ENCODE data around the gene ACTR3C.
"Not testable (repeated sequence)": the region's sequence is repeated elsewhere in the genome, so short reads cannot be mapped to it uniquely, and the experiment has no call there.

Gene ACTR3C

GRCh38 chr7:150242935-150243334, 80.4 kb downstream of the ACTR3C start:
- H3K14ac ChIP-seq (ENCODE audit: low read length in 2 of 2); H3K27ac ChIP-seq (ENCODE audit: low read length, poor library complexity, severe bottlenecking); H2BK15ac ChIP-seq (ENCODE audit: low read depth, poor library complexity, severe bottlenecking); H3K4me2 ChIP-seq (ENCODE audit: low read length, poor library complexity, severe bottlenecking); H2BK5ac ChIP-seq (ENCODE audit: low read depth, low read length, poor library complexity, severe bottlenecking); H3K9ac ChIP-seq (ENCODE audit: low read length); H3K4ac ChIP-seq (ENCODE audit: low read depth in 1 of 2, low read length in 2 of 2); H2BK120ac ChIP-seq (ENCODE audit: low read depth, low read length); H3K79me1 ChIP-seq (replicated peaks; ENCODE audit: low read length, poor library complexity, severe bottlenecking); H3K27me3 ChIP-seq (ENCODE audit: control insufficient read depth in 1 of 2, insufficient read depth in 1 of 2, low read length in 2 of 2); DNase-seq; H2AK5ac ChIP-seq (ENCODE audit: low read length, severe bottlenecking); H2AFZ ChIP-seq (ENCODE audit: low read depth, low read length); H3K4me1 ChIP-seq (ENCODE audit: control insufficient read depth, insufficient read depth, low read depth, low read length); H3K4me3 ChIP-seq (ENCODE audit: insufficient read depth in 1 of 2, low read depth in 1 of 2, low read length in 2 of 2); H2BK12ac ChIP-seq (ENCODE audit: low read length in 2 of 2); H3K9me3 ChIP-seq (ENCODE audit: control insufficient read depth, low read length); H3K36me3 ChIP-seq (ENCODE audit: control insufficient read depth in 1 of 2, insufficient read depth in 2 of 2, low read depth in 1 of 2, low read length in 2 of 2); H4K8ac ChIP-seq (ENCODE audit: low read length); H3K23ac ChIP-seq (ENCODE audit: low read length in 2 of 2); H4K91ac ChIP-seq (ENCODE audit: low read length); H3K18ac ChIP-seq (ENCODE audit: low read depth in 1 of 2, low read length in 2 of 2): not testable (repeated sequence)
- no CpG with 5 or more reads among the region's 2 CpGs for WGBS

GRCh38 chr7:150225444-150225843, 97.9 kb downstream of the ACTR3C start:
- H3K23ac ChIP-seq (ENCODE audit: low read length in 2 of 2); DNase-seq; H3K14ac ChIP-seq (ENCODE audit: low read length in 2 of 2); H3K36me3 ChIP-seq (ENCODE audit: control insufficient read depth in 1 of 2, insufficient read depth in 2 of 2, low read depth in 1 of 2, low read length in 2 of 2); H3K4me2 ChIP-seq (ENCODE audit: low read length, poor library complexity, severe bottlenecking); H3K27me3 ChIP-seq (ENCODE audit: control insufficient read depth in 1 of 2, insufficient read depth in 1 of 2, low read length in 2 of 2); H3K79me1 ChIP-seq (replicated peaks; ENCODE audit: low read length, poor library complexity, severe bottlenecking); H2AK5ac ChIP-seq (ENCODE audit: low read length, severe bottlenecking); H4K91ac ChIP-seq (ENCODE audit: low read length); H4K8ac ChIP-seq (ENCODE audit: low read length); H3K27ac ChIP-seq (ENCODE audit: low read length, poor library complexity, severe bottlenecking); H2AFZ ChIP-seq (ENCODE audit: low read depth, low read length); H2BK5ac ChIP-seq (ENCODE audit: low read depth, low read length, poor library complexity, severe bottlenecking); H3K4ac ChIP-seq (ENCODE audit: low read depth in 1 of 2, low read length in 2 of 2); H3K4me3 ChIP-seq (ENCODE audit: insufficient read depth in 1 of 2, low read depth in 1 of 2, low read length in 2 of 2); H3K4me1 ChIP-seq (ENCODE audit: control insufficient read depth, insufficient read depth, low read depth, low read length); H2BK12ac ChIP-seq (ENCODE audit: low read length in 2 of 2); H3K18ac ChIP-seq (ENCODE audit: low read depth in 1 of 2, low read length in 2 of 2); H2BK120ac ChIP-seq (ENCODE audit: low read depth, low read length); H2BK15ac ChIP-seq (ENCODE audit: low read depth, poor library complexity, severe bottlenecking); H3K9ac ChIP-seq (ENCODE audit: low read length); H3K9me3 ChIP-seq (ENCODE audit: control insufficient read depth, low read length): not testable (repeated sequence)
- no CpG with 5 or more reads among the region's 3 CpGs for WGBS

DNA sequence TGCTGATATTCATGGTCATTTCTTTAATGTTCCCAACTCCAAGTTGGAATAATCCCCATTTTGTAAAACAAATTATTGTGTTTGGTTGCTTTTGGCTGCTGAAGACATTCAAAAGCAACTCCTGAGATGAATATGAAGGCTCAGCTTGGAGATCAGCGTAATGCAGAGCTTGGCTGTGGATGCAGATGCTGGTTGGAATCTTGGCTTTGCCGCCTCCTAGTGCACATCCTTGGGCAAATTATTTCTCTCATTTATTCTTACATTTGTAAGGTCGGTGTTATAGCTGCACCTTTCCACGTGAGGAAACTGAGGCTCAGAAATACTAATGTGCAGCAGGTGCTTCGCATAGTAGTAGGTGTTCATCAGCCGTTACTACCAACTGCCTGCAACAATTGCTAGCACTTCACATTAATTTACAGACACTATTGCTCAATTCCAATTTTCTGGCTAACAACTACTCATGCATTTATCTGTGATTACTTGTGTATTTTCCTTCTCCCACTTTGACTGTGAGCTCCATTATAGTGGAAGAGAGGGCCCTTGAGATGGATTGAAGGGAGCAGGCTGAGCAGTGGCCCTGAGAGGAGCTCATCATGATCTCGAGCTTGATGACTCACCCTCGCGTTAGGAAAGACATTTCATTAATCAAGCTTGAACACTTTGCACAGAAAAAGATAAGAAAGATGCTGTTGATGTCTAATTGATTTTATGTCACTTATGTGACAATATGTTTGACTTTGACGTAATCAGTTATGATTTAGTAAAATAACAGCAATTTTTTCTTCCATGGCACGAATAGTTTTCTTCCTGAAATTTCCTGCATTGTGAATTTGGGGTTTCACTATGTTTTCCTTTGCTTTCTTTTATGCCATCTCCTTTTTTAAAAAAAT, 101.0 kb downstream of the ACTR3C start:
- H3K79me1 ChIP-seq (replicated peaks; ENCODE audit: low read length, poor library complexity, severe bottlenecking); H2BK5ac ChIP-seq (ENCODE audit: low read depth, low read length, poor library complexity, severe bottlenecking); H2BK12ac ChIP-seq (ENCODE audit: low read length in 2 of 2); H4K91ac ChIP-seq (ENCODE audit: low read length); H3K9ac ChIP-seq (ENCODE audit: low read length); H4K8ac ChIP-seq (ENCODE audit: low read length); H3K9me3 ChIP-seq (ENCODE audit: control insufficient read depth, low read length); H3K14ac ChIP-seq (ENCODE audit: low read length in 2 of 2); H3K18ac ChIP-seq (ENCODE audit: low read depth in 1 of 2, low read length in 2 of 2); H3K4me1 ChIP-seq (ENCODE audit: control insufficient read depth, insufficient read depth, low read depth, low read length); H3K4me3 ChIP-seq (ENCODE audit: insufficient read depth in 1 of 2, low read depth in 1 of 2, low read length in 2 of 2); H3K4me2 ChIP-seq (ENCODE audit: low read length, poor library complexity, severe bottlenecking); H2AFZ ChIP-seq (ENCODE audit: low read depth, low read length); H2BK120ac ChIP-seq (ENCODE audit: low read depth, low read length); H3K27me3 ChIP-seq (ENCODE audit: control insufficient read depth in 1 of 2, insufficient read depth in 1 of 2, low read length in 2 of 2); H3K4ac ChIP-seq (ENCODE audit: low read depth in 1 of 2, low read length in 2 of 2); H2BK15ac ChIP-seq (ENCODE audit: low read depth, poor library complexity, severe bottlenecking); H2AK5ac ChIP-seq (ENCODE audit: low read length, severe bottlenecking); H3K27ac ChIP-seq (ENCODE audit: low read length, poor library complexity, severe bottlenecking); H3K23ac ChIP-seq (ENCODE audit: low read length in 2 of 2); H3K36me3 ChIP-seq (ENCODE audit: control insufficient read depth in 1 of 2, insufficient read depth in 2 of 2, low read depth in 1 of 2, low read length in 2 of 2); DNase-seq: not testable (repeated sequence)
- 50% methylated on average over 1 of the region's 11 CpGs for WGBS

- not testable (repeated sequence) for H2BK120ac ChIP-seq (ENCODE audit: low read depth, low read length); DNase-seq; H3K27me3 ChIP-seq (ENCODE audit: control insufficient read depth in 1 of 2, insufficient read depth in 1 of 2, low read length in 2 of 2); H3K27ac ChIP-seq (ENCODE audit: low read length, poor library complexity, severe bottlenecking); H3K4me3 ChIP-seq (ENCODE audit: insufficient read depth in 1 of 2, low read depth in 1 of 2, low read length in 2 of 2); H4K8ac ChIP-seq (ENCODE audit: low read length); H2AK5ac ChIP-seq (ENCODE audit: low read length, severe bottlenecking); H2BK15ac ChIP-seq (ENCODE audit: low read depth, poor library complexity, severe bottlenecking); H3K4me1 ChIP-seq (ENCODE audit: control insufficient read depth, insufficient read depth, low read depth, low read length); H4K91ac ChIP-seq (ENCODE audit: low read length); H3K9ac ChIP-seq (ENCODE audit: low read length); H2BK12ac ChIP-seq (ENCODE audit: low read length in 2 of 2); H3K79me1 ChIP-seq (replicated peaks; ENCODE audit: low read length, poor library complexity, severe bottlenecking); H3K14ac ChIP-seq (ENCODE audit: low read length in 2 of 2); H3K9me3 ChIP-seq (ENCODE audit: control insufficient read depth, low read length); H3K36me3 ChIP-seq (ENCODE audit: control insufficient read depth in 1 of 2, insufficient read depth in 2 of 2, low read depth in 1 of 2, low read length in 2 of 2); H3K23ac ChIP-seq (ENCODE audit: low read length in 2 of 2); H3K4ac ChIP-seq (ENCODE audit: low read depth in 1 of 2, low read length in 2 of 2); H3K4me2 ChIP-seq (ENCODE audit: low read length, poor library complexity, severe bottlenecking); H2BK5ac ChIP-seq (ENCODE audit: low read depth, low read length, poor library complexity, severe bottlenecking); H2AFZ ChIP-seq (ENCODE audit: low read depth, low read length); H3K18ac ChIP-seq (ENCODE audit: low read depth in 1 of 2, low read length in 2 of 2)
- 4% methylated on average over 18 of the region's 38 CpGs for WGBS
Measured at GRCh38 chr7:150220673-150221181, 102.6 kb downstream of the ACTR3C start.
